MM.1S (cell line): Measurements from ENCODE around the gene LRMDA.

ENCODE experiments used
- DNase-seq: peaks from one replicate; pipeline ENCODE4 v3.0.0-alpha.2; 2015
- H2AFZ ChIP-seq: fragments of 300-600 bp; sonication (generic); 2 replicates; pipeline ENCODE4 v1.6.0; 2016; ENCODE audit warnings: antibody characterized with exemption, low read length
- H3F3A ChIP-seq: fragments of 300-600 bp; sonication (generic); 2 replicates; pipeline ENCODE4 v1.6.1; 2016; ENCODE audit warnings: mild to moderate bottlenecking, antibody characterized with exemption, low read length, moderate library complexity, mixed read lengths; ENCODE audit not compliant: insufficient read depth
- H3K27ac ChIP-seq: fragments of 300-600 bp; sonication (generic); 2 replicates; pipeline ENCODE4 v1.5.1; 2016; ENCODE audit warnings: mild to moderate bottlenecking, low read length
- H3K27me3 ChIP-seq: fragments of 300-600 bp; sonication (generic); replicated peaks from 2 replicates; pipeline ENCODE4 v1.6.0; 2016; ENCODE audit warnings: low read length; ENCODE audit not compliant: insufficient read depth
- H3K36me3 ChIP-seq: fragments of 300-600 bp; sonication (generic); replicated peaks from 2 replicates; pipeline ENCODE4 v1.6.1; 2016; ENCODE audit warnings: mild to moderate bottlenecking, low read length, mixed read lengths; ENCODE audit not compliant: insufficient read depth
- H3K4me1 ChIP-seq: fragments of 300-600 bp; sonication (generic); 2 replicates; pipeline ENCODE4 v1.6.1; 2016; ENCODE audit warnings: low read length, mixed read lengths
- H3K4me2 ChIP-seq: fragments of 300-600 bp; sonication (generic); 2 replicates; pipeline ENCODE4 v1.6.0; 2016; ENCODE audit warnings: low read depth, low read length
- H3K4me3 ChIP-seq: fragments of 300-600 bp; sonication (generic); 2 replicates; pipeline ENCODE4 v1.5.1; 2016; ENCODE audit warnings: low read length, mixed read lengths
- H3K79me2 ChIP-seq: fragments of 300-600 bp; sonication (generic); 2 replicates; pipeline ENCODE4 v1.6.1; 2016; ENCODE audit warnings: mixed run types, low read length, mixed read lengths
- H3K9ac ChIP-seq: fragments of 300-600 bp; sonication (generic); 2 replicates; pipeline ENCODE4 v1.6.1; 2016; ENCODE audit warnings: low read length, mixed read lengths
- H3K9me2 ChIP-seq: fragments of 300-600 bp; sonication (generic); replicated peaks from 2 replicates; pipeline ENCODE4 v1.6.1; 2016; ENCODE audit warnings: mild to moderate bottlenecking, low read length, mixed read lengths; ENCODE audit not compliant: insufficient read depth
- H3K9me3 ChIP-seq: fragments of 300-600 bp; sonication (generic); replicated peaks from 2 replicates; pipeline ENCODE4 v1.6.1; 2016; ENCODE audit warnings: mild to moderate bottlenecking, low read length, mixed read lengths; ENCODE audit not compliant: insufficient read depth
- H4K20me1 ChIP-seq: fragments of 300-600 bp; sonication (generic); 2 replicates; pipeline ENCODE4 v1.6.1; 2016; ENCODE audit warnings: mild to moderate bottlenecking, low read length, moderate library complexity, mixed read lengths; ENCODE audit not compliant: insufficient read depth
- EZH2 ChIP-seq: fragments of 300-600 bp; sonication (generic); optimal IDR thresholded peaks from 2 replicates; pipeline ENCODE3; 2017; ENCODE audit warnings: low read depth, mild to moderate bottlenecking, antibody characterized with exemption, low read length, mixed read lengths
- EZH2phosphoT487 ChIP-seq: fragments of 300-600 bp; sonication (generic); IDR thresholded peaks from 2 replicates; pipeline ENCODE4 v1.6.1; 2018; ENCODE audit warnings: antibody characterized with exemption, low read length
- TF ChIP-seq, protein P1 (sequence below): fragments of 300-600 bp; sonication (generic); IDR thresholded peaks from 2 replicates; pipeline ENCODE4 v1.5.1; 2016; ENCODE audit warnings: antibody characterized with exemption, low read length, mixed read lengths

LRMDA gene

DNA sequence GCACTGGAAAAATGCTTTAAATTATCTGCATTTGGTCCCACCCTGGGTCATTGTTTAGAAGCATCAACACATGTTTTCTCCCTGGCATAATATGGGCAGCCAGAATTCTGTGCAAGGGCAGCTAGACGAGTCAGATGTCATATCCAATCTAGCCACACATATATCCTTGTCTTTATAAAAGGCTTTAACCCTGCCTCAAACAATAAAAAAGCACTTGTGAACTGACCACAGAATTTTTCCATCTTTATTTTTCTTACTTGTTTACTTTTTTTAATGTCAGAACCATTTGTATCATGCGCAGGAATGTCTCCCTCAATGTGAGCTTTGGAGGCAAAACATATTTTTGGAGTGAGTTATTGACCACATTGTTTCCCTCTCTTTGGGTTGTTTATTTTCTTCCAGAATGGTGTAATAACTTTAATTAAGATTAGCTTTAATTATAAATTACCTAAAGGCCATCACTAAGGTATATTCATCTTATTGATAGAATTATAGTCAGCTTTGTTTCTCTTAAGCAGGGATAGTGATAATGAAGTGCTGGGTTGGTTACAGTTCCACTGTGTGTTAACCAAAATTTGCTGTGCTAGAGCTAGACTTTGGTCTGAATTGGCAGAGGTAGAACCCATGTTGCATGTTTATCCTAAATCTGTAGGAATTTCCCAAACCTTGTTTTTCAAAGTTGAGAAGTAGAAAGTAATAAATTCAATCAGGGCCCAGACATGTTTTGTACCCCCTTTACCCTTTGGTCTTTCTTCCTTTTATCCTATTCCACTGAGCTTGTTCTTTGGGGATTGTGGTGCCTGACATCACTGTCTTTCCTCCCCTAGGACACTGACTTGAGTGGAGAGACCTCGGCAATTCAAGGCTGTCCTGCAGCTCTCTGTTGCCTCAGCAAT is 1127.8 kb downstream of the LRMDA start:
- H3K4me2 ChIP-seq: no peak overlapping the region
- no peaks in the 10 kb centered on the region for H3K9me3 ChIP-seq
- H3K4me1 ChIP-seq: no peaks in the 10 kb centered on the region
- DNase-seq: no peak
- H4K20me1 ChIP-seq: no peaks in the 10 kb centered on the region
- H3K9me2 ChIP-seq: no peaks in the 10 kb centered on the region
- TF ChIP-seq EZH2phosphoT487 (no peak), EZH2 (no peak)
- TF ChIP-seq, protein P1, sequence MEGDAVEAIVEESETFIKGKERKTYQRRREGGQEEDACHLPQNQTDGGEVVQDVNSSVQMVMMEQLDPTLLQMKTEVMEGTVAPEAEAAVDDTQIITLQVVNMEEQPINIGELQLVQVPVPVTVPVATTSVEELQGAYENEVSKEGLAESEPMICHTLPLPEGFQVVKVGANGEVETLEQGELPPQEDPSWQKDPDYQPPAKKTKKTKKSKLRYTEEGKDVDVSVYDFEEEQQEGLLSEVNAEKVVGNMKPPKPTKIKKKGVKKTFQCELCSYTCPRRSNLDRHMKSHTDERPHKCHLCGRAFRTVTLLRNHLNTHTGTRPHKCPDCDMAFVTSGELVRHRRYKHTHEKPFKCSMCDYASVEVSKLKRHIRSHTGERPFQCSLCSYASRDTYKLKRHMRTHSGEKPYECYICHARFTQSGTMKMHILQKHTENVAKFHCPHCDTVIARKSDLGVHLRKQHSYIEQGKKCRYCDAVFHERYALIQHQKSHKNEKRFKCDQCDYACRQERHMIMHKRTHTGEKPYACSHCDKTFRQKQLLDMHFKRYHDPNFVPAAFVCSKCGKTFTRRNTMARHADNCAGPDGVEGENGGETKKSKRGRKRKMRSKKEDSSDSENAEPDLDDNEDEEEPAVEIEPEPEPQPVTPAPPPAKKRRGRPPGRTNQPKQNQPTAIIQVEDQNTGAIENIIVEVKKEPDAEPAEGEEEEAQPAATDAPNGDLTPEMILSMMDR: no peak
- H3K27me3 ChIP-seq: no peaks in the 10 kb centered on the region
- H2AFZ ChIP-seq: no peak overlapping the region
- H3K4me3 ChIP-seq: no peak overlapping the region
- H3K27ac ChIP-seq: no peak overlapping the region
- no peaks in the 10 kb centered on the region for H3F3A ChIP-seq
- H3K9ac ChIP-seq: no peak overlapping the region
- no peaks in the 10 kb centered on the region for H3K79me2 ChIP-seq
- H3K36me3 ChIP-seq: no peaks in the 10 kb centered on the region

DNA sequence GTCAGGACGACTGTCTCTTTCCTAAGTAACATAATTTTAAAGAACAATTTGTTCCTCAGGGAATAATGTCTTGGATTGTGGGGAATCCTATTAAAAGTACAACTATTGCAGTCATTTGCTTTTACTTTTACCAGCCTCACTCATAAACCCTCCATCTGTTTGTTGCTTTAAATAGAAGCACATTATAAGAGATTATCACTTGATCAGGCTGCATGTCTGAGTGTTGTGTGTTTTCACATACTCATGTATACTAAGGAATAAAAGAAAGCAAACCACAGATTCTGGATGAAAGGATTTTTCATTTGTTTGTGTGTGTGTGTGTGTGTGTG is 1128.4 kb downstream of the LRMDA start:
- H4K20me1 ChIP-seq: no peaks in the 10 kb centered on the region
- no peak overlapping the region for H2AFZ ChIP-seq
- H3K27me3 ChIP-seq: no peaks in the 10 kb centered on the region
- no peaks in the 10 kb centered on the region for H3F3A ChIP-seq
- H3K27ac ChIP-seq: no peak overlapping the region
- TF ChIP-seq EZH2 (no peak), EZH2phosphoT487 (no peak)
- TF ChIP-seq, protein P1: no peak
- no peak overlapping the region for H3K4me2 ChIP-seq
- no peaks in the 10 kb centered on the region for H3K9me3 ChIP-seq
- H3K4me3 ChIP-seq: no peak overlapping the region
- H3K4me1 ChIP-seq: no peaks in the 10 kb centered on the region
- H3K36me3 ChIP-seq: no peaks in the 10 kb centered on the region
- DNase-seq: no peak
- H3K9me2 ChIP-seq: no peaks in the 10 kb centered on the region
- H3K79me2 ChIP-seq: no peaks in the 10 kb centered on the region
- H3K9ac ChIP-seq: no peak overlapping the region

DNA sequence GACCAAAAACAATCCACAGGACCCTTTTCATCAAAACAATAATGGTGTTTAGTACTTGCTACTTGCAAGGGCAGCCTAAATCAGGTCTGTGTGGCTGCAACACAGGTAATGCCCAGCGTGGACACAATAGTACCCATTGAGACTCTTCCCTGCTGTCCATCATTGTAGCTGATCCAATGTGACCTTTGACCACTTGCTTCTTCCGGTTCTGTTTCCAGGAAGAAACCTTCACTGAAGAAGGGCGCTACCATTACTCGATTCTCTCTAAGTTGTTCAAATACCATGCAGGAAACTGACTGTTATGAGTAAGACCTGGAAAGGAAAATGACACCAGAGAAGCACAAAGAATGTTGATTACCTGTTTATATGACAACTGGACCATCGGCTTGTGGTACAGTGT is 1128.9 kb downstream of the LRMDA start:
- no peak overlapping the region for H2AFZ ChIP-seq
- H3K9me2 ChIP-seq: no peaks in the 10 kb centered on the region

More for the DNA sequence above, 1128.9 kb downstream of the LRMDA start:
- H3K27ac ChIP-seq: no peak overlapping the region
- no peaks in the 10 kb centered on the region for H3K4me1 ChIP-seq
- H3K4me2 ChIP-seq: no peak overlapping the region
- TF ChIP-seq EZH2phosphoT487: no peak
- TF ChIP-seq, protein P1: no peak
- no peak for TF ChIP-seq EZH2
- no peaks in the 10 kb centered on the region for H3K36me3 ChIP-seq
- no peaks in the 10 kb centered on the region for H3K27me3 ChIP-seq
- no peak overlapping the region for H3K9ac ChIP-seq
- H4K20me1 ChIP-seq: no peaks in the 10 kb centered on the region
- H3K4me3 ChIP-seq: no peak overlapping the region
- H3K79me2 ChIP-seq: no peaks in the 10 kb centered on the region
- no peaks in the 10 kb centered on the region for H3F3A ChIP-seq
- no peaks in the 10 kb centered on the region for H3K9me3 ChIP-seq
- no peak for DNase-seq
